RKO (cell line): ENCODE data around the gene R3HDM2.
"Not testable (repeated sequence)": the region's sequence is repeated elsewhere in the genome, so short reads cannot be mapped to it uniquely, and the experiment has no call there.

Source experiments
- DNase-seq: peaks from one replicate; pipeline ENCODE4 v3.0.0-alpha.2; 2016; ENCODE audit warnings: low spot score

R3HDM2 gene

DNA sequence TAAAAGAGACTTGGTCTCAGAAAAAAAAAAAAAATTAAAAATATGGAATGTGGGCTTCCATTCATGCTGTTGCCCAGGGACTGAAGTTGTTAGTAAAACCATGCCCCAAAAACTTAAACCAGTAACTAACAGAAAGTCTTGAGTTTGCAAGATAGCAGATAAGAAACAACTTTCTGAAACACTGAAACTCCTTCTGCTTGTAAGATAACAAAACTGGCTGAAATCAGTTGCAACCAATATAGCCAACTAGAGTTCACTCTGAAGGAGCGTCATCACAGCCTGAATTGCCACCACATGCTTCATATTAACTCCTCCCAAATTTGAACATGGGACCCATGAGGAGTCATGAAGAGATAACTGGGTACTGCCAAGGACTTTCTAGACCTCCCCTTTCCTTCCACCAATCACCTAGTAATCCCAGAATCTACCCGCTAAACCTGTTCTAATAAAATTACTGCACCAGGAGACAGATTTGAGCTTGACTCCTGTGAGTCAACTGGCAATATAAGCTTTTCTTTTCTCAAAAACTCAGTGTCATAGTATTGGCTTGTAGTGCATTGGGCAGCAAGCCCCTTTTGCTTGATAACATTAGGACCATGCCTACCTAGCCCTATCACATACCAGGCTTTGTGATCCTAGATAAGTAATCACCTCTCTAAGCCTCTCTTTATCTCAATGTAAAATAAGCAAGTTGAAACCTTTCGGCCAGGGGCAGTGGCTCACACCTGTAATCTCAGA is 53.6 kb downstream of the R3HDM2 start:
- no peak for DNase-seq

DNA sequence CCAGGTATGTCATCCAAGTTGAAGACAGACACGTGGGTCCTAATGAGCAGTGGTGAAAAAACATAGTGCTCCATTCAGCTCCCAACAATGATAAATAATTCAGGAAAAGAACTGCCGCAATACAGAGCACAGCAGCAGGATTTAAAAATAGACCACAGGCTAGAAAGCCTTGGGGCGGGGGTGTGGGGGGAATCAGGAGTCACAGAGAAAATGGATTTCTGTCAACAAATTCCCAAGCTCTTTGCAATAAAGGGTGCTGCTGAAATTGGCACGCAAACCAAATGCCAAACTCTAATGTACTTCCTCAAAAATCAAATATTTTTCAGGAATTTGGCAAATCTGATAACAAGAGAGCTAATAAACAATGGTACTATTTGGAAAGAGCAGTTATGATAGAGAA is 58.6 kb downstream of the R3HDM2 start:
- DNase-seq = no peak

DNA sequence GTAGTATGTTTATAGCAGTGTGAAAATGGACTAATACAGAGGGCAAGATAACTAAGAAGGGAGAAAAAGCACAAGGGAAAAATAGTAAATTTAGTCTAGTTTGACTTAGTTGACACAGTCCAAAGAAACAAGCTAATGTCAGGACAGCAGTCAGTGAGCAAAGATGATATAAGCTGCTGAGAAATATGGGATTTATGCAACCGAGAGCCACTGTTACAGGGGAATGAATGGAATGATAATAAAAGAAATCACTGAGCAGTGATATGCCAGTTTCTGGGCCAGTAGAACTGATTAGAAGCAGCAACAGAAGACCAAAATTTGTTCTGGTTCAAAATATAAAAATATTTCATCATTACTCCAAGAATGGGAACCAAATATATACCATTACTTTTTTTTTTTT is 60.1 kb downstream of the R3HDM2 start:
- DNase-seq = no peak

DNA sequence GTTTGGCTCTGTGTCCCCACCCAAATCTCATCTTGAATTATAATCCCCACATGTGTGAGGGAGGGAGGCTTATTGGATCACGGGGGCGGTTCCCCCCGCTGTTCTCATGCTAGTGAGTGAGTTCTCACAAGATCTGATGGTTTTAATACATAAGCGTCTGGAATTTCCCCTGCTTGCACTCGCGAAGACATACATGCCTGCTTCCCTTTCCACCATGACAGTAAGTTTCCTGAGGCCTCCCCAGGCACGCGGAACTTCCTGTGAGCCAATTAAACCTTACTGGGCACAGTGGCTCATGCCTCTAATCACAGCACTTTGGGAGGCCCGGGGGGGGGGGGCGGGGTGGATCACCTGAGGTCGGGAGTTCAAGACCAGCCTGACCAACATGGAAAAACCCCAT is 60.8 kb downstream of the R3HDM2 start:
- no peak for DNase-seq

DNA sequence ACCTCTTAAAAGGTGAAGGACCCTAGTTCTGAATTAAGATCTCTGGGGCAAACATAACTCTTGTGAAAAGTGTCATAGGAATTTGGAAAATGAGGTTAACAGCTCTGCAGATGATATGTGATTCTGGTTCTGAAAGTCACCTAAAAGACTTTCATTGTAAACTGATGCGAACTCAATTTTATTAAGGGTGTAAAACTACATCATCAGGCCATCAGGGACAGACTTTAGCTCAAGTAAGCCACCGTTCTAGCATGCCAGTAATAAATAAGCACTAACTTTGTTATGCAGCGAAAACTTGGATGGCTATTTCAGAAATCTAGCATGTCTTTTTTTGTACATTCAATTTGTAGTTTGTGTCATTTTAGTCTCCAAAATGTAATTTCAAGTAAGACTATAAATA is 61.6 kb downstream of the R3HDM2 start:
- no peak for DNase-seq

DNA sequence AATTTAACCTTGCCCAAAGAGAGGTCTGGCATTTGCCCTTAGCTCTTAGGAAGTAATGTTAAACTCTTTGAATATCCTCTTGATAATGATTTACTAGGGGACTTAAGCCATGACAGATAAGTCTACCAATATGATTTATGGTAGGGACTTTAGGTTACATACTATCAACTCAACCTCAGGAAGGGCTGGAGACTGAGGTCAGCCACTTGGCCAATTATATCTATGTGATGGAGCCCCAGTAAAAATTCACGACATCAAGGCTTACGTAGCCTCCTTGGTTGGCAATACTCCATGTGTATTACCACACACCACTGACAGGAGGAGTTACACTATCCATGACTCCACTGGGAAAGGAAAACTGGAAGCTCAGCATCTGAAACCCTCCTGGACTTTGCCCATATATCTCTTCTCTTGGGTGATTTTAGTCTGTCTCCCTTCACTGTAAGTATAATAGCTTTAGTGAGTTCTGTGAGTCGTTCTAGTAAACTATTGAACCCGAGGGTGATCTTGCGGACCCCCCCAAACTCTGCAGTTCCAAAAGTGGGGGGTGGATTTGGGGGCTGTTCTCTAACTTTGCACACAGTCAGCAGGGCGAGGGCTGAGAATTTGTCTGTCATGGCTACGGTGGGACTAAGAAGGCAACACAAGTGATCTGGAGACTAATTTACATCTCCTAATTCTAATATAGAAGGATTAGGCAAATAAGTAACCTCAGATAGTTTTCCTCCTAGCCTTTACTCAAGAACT is 62.3 kb downstream of the R3HDM2 start:
- DNase-seq = no peak

DNA sequence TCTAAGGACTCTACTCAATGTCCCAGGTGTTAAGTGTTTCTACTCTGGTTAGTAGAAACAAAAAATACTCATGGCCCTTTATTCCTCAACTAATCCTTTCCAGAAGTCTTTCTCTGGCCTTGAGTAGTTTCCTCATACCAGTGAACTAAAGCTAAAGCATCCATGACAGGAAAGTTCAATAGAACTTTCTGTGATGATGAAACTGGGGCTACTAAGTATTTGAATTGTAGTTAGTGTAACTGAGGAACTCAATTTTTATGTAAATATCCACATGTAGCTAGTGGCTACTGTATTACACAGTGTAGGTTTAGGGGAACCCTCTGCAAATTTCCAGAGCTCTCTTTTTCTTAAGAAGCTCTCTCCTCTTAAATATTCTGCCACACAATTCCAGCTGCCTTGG is 63.7 kb downstream of the R3HDM2 start:
- no peak for DNase-seq

DNA sequence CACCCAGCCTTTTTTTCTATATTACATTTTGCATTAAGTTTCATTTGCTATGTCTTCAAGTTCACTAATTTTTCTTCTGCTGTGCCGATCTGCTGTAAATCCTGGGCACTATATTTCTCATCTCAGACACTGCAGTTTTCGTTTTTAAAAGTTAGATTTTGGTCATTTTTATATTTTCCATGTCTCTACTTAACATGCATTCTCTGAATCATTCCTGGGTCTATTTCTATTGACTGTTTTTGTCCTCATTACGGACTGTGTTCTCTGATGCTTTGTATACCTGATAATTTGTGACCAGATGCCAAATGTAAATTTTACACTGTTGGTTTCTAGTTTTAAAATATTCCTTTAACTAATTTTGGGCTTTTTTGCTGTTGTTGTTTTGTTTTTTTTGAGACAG is 64.5 kb downstream of the R3HDM2 start:
- DNase-seq = no peak

DNA sequence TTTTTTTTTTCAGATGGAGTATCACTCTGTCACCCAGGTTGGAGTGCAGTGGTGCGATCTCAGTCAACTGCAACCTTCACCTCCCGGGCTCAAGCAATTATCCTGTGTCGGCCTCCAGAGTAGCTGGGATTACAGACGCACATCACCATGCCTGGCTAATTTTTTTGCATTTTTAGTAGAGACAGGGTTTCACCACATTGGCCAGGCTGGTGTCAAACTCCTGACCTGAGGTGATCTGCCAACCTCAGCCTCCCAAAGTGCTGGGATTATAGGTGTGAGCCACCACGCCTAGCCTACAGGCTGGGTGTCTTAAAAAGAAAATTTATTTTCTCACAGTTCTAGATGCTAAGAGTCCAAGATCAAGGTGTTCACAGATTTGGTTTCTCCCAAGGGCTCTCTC is 66.7 kb downstream of the R3HDM2 start:
- DNase-seq = not testable (repeated sequence)

DNA sequence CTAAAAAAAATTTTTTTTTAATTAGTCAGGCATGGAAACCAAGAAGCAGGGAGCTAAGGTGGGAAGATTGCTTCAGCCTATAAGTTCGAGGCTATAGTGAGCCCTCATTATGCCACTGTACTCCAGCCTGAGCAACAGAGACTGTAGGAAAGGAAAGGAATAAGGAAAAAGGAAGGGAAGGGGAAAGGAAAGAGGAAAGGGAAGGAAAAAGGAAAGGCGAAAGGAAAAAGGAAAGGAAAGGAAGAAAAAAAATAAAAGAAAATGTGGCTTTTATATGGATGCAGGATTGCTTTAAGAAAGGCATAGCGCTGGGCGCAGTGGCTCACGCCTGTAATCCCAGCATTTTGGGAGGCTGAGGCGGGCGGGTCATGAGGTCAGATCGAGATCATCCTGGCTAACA is 70.4 kb downstream of the R3HDM2 start:
- DNase-seq = no peak

DNA sequence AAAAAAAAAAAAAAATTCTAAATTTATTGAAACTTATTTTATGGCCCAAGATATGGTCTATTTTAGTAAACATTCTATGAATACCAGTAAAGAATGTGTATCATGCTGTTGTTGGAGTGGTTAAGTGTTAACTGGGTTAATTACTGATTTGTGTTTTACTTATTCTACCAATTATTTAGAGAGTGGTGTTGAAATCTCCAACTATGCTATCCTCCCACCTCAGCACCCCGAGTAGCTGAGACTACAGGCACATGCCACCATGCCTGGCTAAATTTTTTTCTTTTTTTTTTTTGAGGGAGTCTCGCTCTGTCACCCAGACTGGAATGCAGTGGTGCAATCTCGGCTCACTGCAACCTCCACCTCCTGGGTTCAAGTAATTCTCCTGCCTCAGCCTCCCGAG is 72.2 kb downstream of the R3HDM2 start:
- DNase-seq = no peak

DNA sequence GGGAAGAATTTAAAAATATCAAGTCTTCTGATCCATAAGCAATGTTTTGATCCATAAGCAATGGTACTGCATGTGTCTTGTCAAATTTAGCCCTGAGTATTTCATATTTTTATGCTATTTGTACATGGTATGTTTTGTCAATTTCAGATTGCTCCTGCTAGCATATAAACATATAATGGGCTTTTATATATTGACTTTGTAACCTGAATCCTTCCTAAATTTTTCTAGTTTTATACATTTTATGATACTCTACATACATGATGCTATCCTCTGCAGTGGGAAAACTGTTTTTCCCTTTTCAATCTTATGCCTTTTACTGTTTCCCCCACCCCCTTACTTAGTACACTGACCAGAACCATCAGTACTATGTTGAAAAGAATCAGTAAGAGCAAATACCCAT is 75.1 kb downstream of the R3HDM2 start:
- no peak for DNase-seq

DNA sequence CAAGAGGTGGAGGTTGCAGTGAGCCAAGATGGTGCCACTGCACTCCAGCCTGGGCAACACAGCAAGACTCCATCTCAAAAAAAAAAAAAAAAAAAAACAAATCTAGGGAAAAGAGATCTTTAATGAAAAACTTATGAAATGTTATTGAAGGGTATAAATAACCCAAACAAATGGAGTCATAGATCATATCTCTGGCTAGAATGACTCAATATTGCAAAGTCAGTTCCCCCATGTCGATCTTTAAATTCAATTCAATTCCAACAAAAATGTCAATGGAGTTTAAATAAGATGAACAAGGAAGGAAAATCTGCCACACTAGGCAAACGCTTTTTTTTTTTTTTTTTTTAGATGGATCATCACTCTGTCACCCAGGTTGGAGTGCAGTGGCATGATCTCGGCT is 78.7 kb downstream of the R3HDM2 start:
- DNase-seq = no peak

DNA sequence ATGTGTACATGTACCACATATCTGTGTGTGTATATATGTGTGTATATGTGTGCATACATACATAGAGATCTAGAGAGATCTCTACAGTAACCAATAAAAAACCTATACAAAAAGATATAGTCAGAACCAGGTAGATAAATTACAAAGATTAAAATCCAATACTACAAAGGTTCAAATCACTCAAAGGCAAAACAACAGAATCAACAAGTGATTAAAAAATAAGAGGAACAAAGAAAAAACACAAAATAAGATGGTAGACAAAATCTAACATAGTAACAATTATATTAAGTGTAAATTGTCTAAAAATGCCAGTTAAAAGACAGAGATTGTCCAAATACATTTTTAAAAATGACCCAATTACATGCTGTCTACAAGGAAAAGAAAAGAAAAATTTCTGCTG is 83.6 kb downstream of the R3HDM2 start:
- DNase-seq = no peak

DNA sequence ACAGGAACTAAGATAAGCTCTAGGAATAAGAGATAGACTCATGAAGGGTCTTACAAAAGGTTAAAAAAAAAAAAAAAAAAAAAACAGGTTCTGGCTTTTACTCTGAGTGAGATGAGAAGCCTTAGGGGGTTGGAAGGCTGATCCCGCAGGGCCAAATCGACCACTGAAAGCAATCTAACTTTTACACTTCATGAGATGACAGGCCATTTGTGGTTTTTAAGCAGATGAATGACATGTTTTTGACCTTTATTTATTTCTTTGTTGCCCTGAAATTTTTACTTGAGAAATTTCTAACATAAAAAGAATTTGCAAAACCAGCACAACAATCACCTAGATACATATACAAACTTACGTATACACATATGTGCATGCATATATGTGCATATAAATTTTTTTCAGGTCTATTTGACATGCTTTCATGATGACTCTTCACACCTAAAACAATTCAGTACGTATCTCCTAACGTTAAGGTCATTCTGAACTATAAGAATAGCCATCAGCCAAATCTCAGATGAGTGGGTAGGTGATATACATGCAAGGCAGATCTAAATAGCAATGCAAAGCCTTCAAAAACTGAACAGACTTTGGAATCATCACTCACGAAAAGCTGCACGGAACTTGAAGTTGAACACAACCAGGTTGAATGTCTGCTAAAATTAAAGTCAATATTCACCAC is 87.0 kb downstream of the R3HDM2 start:
- no peak for DNase-seq

DNA sequence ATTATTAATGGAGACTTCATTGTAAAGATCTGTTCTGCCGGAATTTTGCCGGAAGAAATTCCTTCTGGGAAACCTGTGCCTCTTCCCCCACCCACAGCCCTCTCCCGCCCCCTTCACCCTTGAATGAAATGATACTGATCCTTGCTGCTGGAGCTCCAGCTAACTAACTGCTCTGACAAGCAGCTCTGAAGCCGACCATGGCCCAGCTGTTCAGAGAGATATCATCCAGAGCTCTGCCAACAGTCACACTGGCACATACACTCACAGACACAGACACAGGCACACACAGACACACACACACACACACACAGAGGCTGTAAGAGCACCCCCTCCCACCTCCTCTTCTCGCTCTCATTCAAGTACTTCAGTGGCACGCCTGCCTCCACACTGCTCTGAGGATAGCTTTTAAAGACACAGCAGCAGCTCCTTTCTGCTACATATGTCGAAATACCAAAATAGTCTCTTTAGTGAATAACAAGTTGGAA is 88.6 kb downstream of the R3HDM2 start:
- no peak for DNase-seq

DNA sequence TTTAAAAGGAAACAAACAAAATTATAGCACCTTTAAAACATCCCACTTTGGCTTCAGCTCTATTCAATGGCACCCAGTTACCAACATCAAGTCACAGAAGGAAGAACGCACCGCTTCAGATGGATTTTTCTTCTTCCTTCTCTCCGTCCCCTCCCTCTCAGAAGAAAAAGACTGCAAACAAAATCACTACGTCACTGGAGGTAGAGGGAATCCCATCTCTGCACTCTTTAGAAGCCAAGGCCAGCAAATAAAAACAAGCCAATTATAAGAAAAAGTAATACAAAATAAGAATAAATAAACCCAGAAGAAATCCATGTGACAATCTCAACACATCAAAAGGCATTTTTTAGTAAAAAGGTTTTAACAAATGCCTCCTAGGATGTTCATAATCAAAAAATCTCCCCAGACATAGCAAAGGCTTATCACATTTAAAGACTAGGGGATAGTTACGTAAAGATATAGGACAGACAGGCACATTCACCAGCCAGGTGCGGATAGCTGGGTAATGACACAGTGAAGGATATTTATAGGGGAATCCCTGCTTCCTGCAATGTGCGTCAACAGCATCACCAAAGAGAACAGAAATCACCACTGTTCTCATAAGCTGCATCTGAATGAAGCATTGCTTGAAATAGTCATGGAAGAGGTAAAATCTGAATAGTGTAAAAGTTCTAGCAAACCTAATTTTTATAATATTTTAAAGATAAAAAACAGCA is 89.4 kb downstream of the R3HDM2 start:
- DNase-seq = no peak

DNA sequence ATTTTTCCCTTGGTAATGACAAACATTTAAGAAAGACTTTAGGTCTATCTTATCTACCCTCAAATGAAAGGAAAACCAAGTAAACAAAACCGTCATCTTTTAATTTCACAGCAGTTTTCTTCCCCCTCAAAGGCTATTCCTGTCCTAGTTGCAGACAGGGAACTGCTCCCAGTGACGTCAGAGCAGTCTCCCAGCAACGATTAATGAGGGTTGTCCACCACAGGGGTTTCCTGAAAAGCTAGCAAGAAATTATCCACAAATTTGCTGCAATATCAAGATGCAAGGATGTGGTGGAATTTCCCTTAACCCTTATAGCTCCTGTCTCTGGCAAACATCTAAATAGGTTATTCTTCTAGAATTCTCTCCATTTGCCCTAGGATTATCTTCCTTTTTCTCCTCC is 90.7 kb downstream of the R3HDM2 start:
- no peak for DNase-seq

DNA sequence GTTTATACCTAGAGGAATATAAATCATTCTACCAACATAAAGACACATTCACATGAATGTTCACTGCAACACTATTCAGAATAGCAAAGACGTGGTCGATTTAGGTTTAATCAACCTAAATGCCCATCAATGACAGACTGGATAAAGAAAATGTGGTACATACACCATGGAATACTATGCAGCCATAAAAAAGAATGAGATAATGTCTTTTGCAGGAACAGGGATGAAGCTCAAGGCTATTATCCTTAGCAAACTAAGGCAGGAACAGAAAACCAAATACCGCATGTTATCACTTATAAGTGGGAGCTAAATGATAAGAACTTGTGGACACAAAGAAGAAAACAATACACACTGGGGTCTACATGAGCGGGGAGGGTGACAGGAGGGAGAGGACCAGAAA is 94.5 kb downstream of the R3HDM2 start:
- not testable (repeated sequence) for DNase-seq

DNA sequence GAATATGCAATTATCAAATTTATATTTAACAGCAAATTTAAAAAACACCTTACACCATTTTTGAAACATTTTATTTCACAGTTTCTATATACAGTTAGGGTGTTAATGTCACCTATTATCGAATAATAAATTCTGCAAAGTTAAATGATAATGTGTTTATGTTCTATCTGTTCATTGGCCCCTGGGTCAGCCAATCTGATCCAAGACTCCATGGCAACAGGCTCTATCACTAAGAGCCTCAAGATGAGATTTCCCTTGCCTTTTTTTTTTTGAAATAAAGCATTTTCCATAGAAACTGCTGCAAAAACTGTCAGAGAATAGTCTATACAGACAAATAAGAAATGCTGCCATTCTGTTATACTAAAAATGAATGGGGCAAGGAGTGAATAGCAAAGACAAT is 96.6 kb downstream of the R3HDM2 start:
- no peak for DNase-seq

DNA sequence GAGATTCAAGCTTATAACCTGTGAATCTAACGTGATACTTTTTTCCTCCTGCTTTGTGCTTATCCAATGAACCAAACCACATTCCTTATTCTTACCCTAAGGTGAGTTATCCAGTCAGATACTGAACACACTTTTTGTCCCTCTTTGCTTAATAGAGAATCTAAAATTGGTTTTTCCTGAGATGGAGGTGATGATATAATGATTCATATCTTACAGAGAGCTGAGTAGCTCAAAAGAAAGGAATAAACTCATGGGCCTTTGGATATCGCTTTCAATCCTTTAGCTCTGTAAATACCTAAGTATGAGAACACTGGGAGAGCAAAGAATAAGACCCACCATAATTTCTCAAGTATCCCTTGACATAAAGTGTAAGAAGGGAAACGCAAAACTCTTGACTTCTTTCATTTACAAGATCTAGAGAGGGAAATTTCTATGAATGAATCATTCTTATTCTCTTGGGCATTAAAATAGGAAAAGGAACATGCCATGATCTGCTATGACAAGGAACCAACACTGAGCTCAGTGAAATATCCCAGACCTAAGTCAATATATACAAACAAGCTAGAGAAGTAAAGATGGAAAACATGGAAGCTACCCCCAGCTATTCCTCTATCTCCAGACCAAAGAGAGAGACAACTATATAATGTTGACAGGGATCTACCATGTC is 98.1 kb downstream of the R3HDM2 start:
- no peak for DNase-seq

DNA sequence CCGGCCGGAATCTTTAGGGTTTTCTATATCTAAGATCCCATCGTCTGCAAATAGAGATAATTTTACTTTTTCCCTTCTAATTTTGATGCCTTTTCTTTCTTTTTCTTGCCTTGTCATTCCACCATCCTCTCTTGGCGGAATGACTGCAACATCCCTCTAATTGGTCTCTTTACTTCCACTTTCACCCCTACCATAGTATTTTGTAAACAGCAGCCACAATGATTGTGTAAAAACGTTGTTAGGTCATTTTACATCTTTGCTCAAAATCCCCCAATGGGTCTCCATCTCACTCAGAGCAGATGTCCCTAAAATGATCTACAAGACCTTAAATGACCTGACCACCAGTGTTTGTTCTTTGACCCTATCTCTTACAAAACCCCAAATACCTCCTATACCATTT is 99.9 kb downstream of the R3HDM2 start:
- DNase-seq = no peak
